OCI-LY7 (cell line): ENCODE measurements around the gene TNFRSF1B.

ENCODE experiments used
- CTCF ChIP-seq: fragments of 200-600 bp; sonication (generic); conservative IDR thresholded peaks from 2 replicates; pipeline ENCODE4 v1.5.1; 2014; ENCODE audit warnings: mild to moderate bottlenecking, antibody characterized with exemption, low read length, moderate library complexity, mixed read lengths
- EZH2phosphoT487 ChIP-seq: fragments of 200-600 bp; sonication (generic); IDR thresholded peaks from 2 replicates; pipeline ENCODE4 v1.6.1; 2018; ENCODE audit warnings: low read depth, borderline replicate concordance, mild to moderate bottlenecking, mixed run types, antibody characterized with exemption, low read length, moderate library complexity, mixed read lengths

GRCh38 chr1:12185918-12186678, 19.3 kb downstream of the TNFRSF1B start:
- TF ChIP-seq CTCF = no peak
- TF ChIP-seq EZH2phosphoT487 = no peak
